Retinal pigment epithelial cell (primary cell): ENCODE measurements around the gene C2CD2L.

ENCODE experiments used
- DNase-seq: peaks from one replicate; pipeline ENCODE4 v3.0.0-alpha.2; 2010; ENCODE audit warnings: low read depth
- H3K4me3 ChIP-seq: 2 replicates; pipeline ENCODE4 v1.5.1; 2011; ENCODE audit warnings: mild to moderate bottlenecking, low read length, control low read depth, moderate library complexity
- TF ChIP-seq, protein P1 (sequence below): conservative IDR thresholded peaks from 2 replicates; pipeline ENCODE4 v1.5.1; 2011; ENCODE audit warnings: low read depth, low read length, control low read depth, inconsistent platforms

The C2CD2L gene

DNA sequence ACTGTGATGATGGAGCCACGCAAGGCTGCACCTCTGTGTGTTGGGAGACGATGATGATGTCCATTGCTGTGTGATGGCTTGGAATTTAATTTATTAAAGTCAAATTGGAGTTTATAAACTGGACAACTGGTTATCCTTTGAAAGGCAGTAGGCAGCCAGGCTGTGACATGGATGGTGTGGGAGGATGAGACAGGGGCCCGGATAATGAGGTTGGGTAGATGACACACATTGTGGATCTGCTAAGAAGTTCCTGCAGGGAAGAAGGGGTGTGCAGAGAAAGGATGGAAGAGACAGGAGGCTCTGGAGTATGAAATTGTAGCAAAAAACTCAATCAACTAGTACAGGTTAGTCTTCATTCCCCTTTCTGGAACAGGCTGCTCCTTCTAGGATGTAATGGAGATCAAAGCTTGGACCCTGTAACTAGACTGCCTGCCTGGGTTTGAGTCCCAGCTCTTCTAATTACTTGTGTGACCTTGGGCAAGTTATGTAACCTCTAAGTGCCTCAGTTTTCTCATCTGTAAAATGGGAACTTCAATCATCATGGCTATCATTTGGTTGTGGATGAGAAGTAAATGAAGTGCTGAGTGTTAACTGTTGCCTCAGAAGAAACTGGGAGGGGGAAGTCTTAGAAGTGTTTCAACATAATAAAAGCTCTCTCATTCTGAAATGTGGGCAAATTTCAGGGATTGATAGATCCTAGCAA lies 10.0 kb downstream of the C2CD2L start:
- H3K4me3 ChIP-seq: no peak overlapping the region
- DNase-seq: no peak
- TF ChIP-seq, protein P1, sequence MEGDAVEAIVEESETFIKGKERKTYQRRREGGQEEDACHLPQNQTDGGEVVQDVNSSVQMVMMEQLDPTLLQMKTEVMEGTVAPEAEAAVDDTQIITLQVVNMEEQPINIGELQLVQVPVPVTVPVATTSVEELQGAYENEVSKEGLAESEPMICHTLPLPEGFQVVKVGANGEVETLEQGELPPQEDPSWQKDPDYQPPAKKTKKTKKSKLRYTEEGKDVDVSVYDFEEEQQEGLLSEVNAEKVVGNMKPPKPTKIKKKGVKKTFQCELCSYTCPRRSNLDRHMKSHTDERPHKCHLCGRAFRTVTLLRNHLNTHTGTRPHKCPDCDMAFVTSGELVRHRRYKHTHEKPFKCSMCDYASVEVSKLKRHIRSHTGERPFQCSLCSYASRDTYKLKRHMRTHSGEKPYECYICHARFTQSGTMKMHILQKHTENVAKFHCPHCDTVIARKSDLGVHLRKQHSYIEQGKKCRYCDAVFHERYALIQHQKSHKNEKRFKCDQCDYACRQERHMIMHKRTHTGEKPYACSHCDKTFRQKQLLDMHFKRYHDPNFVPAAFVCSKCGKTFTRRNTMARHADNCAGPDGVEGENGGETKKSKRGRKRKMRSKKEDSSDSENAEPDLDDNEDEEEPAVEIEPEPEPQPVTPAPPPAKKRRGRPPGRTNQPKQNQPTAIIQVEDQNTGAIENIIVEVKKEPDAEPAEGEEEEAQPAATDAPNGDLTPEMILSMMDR: no peak

DNA sequence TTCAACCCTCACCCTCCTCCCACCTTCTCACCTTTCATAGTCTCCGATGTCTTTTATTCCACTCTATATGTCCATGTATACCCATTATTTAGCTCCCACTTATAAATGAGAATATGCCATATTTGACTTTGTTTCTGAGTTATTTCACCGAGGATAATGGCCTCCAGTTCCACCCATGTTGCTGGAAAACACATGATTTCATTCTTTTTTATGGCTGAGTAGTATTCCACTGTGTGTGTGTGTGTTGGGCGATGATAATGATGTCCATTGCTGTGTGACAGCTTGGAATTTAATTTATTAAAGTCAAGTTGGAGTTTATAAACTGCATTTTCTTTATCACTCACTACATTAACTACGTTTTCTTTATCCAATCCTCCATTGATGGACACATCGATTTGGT lies 11.1 kb downstream of the C2CD2L start:
- TF ChIP-seq, protein P1: no peak
- DNase-seq: no peak

DNA sequence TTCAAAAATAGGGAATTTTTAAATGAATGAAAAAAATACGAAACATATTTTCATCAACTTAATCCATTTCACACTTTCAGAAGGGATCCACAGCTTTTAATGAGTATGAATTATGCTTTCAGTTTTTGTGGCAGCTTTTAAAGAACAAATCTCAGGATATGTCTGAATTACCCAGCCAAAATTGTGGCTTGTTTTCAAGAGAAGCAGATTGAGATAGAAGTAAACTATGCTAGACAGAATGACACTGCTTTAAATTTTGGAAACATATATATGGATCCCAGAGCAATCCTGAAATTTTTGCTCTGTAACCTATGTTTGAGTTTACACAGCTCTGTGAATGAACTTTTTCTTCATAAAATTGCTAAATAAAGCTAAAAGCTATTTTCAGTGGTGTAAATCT lies 11.8 kb downstream of the C2CD2L start:
- TF ChIP-seq, protein P1: no peak
- DNase-seq: no peak
- no peak overlapping the region for H3K4me3 ChIP-seq

More for the DNA sequence above, 11.1 kb downstream of the C2CD2L start:
- no peak overlapping the region for H3K4me3 ChIP-seq

DNA sequence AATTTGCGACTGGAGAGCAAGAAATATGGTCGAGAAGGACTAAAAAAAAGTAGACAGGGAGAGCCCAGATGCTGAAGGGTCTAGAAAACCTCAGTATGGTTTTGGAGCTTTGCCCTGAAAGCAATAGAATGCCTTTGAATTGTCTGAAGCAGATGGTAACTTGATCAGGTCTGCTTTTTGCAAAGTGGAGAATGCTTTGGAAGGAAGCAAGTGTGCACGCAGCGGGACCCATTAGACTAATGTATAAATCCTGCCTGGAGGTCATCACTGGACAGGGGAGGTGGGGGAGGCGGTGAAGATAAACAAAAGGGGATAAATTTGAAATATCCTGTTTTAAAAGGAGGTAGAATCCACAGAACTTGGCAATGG lies 13.5 kb downstream of the C2CD2L start:
- peak overlapping the region; percentile 26 for H3K4me3 ChIP-seq
- DNase-seq: no peak
- TF ChIP-seq, protein P1: no peak

DNA sequence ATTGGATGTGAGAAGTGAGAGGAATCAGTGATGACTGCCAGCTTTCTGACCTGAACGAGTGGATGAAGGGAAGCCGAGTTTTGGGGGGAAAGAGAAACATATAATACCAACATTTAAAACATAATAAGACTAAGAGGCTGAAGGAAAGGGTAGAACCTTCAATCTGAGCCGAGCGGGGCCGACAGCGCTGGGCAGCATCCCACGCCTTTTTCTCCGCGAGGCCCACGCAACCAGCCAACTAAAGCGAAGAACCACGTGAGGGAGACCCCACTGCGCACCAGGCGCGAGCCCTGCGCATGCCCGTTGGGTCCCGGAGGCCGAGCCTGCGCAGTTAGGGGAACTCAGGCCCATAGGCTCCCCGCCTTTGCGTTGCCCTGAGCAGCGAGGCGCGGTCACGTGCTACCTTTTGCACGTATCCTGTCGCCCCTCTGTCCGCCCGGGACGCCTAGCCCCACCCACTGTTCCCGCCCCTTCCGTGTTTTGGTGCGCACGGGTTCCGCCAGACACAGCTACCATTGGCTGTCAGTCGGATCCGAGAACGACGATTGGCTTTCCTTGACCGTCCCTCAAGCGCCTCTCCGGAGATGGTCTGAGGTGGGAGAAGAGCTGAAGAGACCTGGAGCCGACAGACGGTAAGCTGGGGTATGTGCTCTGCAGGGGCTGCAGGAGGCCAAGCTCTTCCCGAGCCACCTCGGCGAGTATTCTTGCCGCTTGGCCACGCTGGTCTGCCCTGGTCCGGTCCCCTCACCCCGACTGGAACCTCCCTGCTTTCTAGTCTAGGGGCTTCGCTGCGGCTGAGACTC lies 14.1 kb downstream of the C2CD2L start, which contains the start of gene HINFP:
Gene HINFP, plus strand, starts transcription at position 573 of the 803 bp plus-strand sequence. CDS start 5,365 bp downstream, outside the sequence.
- TF ChIP-seq, protein P1: no peak
- H3K4me3 ChIP-seq: peak within 1 kb of the TSS; percentile 88
- DNase-seq: peak; percentile 98

DNA sequence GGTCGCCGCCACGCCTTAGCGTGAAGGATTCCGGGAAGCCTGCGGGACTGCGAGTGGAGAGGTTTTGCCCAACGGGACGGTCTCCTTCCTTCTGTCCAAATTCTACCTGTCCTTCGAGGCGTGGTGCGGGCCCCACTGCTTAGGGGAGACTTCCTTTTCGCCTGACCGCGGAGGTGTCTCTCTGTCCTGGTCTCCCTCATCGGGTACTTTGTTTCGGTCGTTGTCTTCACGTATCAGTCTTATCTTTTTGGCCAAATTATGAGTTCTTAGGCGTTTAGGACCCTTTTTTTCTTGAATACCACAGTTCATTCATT lies 14.6 kb downstream of the C2CD2L start:
- H3K4me3 ChIP-seq: peak overlapping the region; percentile 88
- TF ChIP-seq, protein P1: no peak
- no peak for DNase-seq

DNA sequence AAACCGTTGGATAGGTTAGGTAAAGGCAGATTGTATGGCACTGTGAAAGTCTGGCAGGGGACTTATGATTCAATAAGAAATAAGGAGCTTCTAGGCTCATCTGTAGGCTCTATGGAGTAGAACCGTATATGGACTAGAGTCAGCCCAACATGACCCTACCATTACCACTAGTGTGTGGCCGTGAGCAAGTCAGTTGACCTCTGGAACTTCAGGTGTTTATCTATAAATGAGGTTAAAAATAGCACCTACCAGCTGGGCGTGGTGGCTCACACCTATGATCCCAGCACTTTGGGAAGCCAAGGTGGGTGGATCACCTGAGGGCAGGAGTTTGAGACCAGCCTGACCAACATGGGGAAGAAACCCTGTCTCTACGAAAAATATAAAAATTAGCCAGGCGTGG lies 18.7 kb downstream of the C2CD2L start:
- TF ChIP-seq, protein P1: no peak
- no peak overlapping the region for H3K4me3 ChIP-seq
- no peak for DNase-seq
